Hypothalamus (tissue), 51 donors: ENCODE results near the gene LRP1-AS.

Experiments used
- DNase-seq, 51 donors: peaks; one replicate each; lab custom pipeline; 2025; lab: John Stamatoyannopoulos, UW

The LRP1-AS gene

DNA sequence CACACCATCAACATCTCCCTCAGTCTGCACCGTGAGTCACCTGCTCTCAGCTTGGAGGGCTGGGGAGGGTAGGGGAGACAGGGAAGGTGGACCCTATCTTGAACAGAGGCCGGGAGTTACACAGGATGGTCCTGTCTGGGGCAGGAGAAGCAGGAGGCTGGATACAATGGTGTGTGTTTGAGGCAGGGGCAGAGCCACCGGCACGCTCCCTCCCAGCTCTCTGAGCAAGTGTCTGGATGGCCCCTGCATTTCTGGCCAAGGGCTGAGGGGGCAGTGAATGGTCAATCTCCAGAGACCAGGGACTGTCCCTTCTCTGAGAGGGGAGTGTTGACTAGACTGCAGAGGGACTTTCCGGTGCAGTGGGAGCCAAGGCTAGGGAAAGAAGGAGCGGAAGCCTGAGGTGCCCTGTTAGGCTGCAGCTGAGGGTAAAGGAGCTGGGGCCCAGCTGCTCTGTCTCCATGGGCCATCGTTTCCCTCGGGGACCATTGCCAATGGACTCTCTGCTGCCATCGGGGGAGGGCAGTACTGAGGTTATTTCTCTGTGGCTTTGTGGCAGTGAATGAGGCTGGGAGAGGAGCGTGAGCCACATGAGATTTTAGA, 1.9 kb downstream of the LRP1-AS start:
- DNase-seq, result peak in 31 of 51 donors; percentile 15 to 78 (median 42)

DNA sequence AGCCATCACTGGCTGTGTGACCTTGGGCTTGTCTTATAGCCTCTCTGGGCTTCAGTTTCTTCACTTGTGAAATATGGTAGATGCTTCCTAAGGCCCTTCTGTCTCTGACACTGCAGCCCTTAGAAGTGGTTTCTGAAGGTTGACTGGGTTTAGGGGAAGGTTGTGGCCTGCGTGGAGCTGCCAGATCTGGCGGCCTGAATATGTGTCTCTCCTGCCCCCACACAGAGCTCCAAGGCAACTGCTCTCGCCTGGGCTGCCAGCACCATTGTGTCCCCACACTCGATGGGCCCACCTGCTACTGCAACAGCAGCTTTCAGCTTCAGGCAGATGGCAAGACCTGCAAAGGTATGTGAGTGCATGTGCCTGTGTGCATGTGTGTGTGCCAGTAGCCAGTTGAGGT, 4.0 kb downstream of the LRP1-AS start:
- DNase-seq, result no peak

DNA sequence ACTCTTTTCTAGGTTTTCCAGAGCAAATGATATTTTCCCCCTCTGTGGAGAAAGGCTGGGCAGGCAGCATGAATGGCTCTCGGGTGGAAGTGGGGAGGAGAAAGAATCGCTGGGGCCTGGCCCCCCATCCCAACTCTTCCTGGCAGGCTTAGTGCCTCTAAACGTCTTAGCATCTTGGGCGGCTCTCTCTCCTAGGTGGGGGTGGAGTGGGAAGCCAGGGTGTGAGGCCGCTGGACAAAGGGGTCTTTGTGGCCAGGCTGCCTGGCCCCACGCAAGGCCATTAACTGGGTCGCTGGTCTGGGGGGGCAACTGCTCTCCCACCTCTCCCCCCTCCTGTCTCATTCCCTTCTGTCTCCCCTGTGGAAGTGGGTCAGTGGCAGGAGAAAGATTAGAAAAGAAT, 4.7 kb downstream of the LRP1-AS start:
- DNase-seq, result peak in 24 of 51 donors; percentile 18 to 83 (median 52)

DNA sequence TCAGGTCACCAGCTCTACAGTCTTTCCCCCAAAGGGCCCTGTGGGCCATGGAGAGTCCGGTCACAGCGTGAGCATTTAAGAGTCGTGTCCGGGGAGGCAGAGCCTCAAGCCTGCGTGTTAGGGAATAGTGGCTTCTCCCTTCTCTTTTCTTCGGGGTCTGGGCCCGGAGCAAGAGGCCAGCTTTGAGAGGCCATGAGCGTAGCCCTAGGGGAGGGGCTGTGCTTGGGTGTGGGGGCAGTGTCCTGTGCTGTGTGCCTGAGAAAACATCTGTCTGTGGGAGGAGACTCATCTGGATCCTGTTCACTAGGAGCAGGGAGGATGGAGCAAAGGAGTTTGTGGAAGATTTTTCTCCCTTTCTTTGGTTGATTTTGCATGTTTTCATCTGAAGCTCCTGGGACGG, 5.3 kb downstream of the LRP1-AS start:
- DNase-seq, result no peak

DNA sequence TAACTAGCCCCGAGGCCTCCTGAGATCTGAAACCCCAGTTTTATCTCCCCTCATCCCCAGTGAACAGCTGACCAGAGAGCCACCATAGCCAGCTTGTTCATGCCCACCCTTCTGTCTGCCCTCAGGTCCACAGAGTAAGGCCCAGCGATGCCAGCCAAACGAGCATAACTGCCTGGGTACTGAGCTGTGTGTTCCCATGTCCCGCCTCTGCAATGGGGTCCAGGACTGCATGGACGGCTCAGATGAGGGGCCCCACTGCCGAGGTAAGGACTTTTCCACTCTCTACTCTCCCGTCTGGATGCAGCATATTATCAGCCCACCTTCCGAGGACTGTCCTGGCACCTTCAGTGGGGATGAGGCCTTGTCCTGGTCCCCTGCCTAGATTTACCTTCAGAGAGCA, 6.2 kb downstream of the LRP1-AS start:
- no peak for DNase-seq

DNA sequence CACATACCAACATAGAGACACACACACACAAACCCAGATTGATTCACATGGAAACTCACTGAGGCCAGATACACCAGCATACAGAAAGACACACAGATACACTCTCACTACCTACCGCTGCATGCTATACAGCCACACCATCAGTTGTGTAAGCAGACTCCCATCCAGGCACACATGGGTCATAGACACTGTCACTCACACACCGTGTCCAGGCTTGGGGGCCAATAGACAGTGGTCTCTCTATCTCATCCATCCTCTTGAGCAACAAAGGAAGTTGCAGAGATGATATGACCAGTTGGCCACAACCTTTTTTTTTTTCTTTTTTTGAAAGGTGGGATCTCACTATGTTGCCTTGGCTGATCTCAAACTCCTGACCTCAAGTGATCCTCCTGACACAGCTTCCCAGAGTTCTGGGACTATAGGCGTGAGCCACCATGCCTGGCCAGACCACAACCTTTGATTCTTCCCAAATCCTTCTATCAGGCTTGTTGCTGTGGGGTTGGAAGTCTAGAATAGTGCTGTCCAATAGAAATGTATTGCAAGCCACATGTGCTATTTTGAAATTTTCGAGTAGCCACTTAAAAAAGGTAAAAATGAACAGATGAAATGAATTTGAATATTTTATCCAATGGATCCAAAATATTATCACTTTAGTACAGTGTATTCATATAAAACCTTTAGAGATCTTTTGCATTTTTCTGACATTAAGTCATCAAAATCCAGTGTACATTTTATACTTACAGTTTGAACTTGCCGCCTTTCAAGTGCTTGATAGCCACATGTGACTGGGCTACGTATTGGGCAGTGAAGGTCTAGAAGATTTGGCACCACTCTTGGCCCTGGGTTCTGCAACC, 7.4 kb downstream of the LRP1-AS start:
- no peak for DNase-seq

DNA sequence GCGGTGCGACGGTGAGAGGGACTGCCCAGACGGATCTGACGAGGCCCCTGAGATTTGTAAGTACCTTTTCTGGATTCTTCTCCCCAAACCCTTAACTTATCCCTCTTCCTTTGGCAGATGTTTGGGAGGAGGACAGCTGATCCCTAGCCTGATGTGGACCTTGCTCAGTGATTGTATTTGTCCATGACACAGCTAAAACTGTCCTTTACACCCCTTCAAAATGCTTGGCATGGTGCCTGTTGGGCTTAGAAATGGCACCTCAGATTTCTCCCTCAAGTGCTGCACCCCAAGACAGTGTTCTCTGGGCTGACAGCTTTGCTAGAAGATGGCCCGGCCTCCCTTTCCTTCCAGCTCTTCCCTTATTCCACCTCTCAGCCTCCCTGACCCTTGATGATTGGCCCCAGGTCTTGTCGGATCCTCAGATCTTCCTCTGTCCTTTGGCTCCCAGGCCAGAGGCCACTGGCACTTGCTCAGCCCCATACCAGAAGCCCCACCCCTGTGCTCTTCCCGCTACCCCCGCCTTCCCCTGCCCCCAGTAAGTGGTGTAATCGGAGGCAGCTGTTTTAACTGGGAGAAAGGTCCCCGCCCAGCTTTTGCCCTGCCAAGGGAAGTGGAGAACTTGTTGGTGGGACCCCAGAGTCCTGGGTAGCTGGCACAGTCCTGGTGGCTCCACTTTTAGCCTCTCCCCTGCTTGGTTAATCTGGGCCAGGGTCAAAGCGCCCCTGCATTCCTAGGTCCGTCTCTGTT, 8.7 kb downstream of the LRP1-AS start:
- peak in 4 of 51 donors; percentile 20 to 40 (median 32) for DNase-seq

DNA sequence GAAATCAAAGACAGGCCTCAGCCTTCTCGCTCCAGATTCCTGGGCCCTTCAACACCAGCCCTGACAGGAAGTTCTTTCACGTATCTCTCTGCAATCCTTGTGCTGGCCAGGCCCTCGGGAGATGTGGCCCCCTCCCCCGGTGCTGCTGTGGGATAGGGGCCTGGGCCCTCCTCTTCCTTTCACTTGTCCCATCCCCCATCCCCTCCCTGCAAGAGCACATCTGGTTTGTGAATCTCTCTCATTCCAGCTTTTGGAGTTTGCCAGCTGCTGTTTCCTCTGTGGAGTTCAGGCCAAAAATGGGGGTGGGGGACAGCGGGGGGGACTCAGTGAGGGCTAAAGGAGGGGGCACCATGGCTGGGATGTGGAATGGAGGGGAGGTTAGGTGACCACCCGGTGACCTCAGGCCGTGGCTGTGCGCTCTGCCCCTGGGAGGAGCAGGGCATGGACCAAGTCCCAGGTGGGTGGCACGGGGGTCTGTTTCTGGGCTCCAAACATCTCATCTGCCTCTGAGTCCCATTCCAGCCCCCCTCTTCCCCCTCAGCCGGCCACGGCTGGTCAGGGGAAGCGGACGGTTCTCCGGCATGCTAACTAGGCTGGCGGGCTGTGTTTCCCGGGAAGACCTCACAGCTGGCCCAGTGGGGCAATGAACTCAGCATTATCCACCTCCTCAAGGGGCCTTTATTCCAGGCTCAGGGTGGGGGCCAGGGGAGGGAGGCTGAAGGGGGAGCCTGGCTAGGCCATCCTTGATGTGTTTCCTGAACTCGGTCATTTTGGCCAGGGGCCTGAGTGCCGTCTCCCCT, 11.7 kb downstream of the LRP1-AS start:
- peak in 47 of 51 donors; percentile 36 to 92 (median 75) for DNase-seq

DNA sequence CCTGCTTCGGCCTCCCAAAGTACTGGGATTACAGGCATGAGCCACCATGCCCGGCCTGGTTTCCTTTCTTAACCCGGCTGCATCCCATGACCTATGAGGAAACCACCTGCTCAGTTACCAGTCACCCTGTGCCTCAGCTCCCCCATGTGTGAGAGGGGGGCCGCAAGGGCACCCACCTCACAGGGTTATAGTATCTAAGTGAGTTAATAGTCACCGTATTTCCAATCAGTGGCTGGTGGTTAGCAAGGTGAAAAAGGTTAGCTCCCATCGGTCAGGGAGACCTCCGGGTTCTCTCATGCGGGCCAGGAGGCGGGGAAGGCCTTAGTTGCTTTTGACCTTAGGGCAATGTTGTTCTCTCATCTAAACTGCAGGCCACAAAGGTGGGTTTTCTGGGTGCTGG, 12.5 kb downstream of the LRP1-AS start:
- DNase-seq, result no peak

DNA sequence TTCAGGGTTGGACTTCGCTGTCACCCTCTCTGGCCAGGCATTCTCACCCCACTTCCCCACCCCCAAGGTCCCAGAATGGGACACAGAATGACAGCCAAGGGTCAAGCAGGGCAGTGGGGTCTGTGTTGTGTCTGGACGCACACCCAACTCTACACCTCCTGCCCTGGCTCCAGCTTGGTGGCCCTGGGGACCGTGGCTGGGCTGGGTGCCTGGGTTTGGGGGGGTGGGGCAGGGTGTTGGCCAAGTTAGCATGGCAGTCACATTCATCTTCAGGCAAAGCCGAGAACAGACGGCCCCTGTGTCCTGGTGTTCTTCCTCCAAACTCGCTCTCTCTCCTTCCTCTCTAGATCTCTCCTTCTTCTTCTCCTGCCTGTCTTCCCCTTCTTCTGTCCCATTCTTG, 13.5 kb downstream of the LRP1-AS start:
- DNase-seq, result peak in 34 of 51 donors; percentile 20 to 69 (median 43)

DNA sequence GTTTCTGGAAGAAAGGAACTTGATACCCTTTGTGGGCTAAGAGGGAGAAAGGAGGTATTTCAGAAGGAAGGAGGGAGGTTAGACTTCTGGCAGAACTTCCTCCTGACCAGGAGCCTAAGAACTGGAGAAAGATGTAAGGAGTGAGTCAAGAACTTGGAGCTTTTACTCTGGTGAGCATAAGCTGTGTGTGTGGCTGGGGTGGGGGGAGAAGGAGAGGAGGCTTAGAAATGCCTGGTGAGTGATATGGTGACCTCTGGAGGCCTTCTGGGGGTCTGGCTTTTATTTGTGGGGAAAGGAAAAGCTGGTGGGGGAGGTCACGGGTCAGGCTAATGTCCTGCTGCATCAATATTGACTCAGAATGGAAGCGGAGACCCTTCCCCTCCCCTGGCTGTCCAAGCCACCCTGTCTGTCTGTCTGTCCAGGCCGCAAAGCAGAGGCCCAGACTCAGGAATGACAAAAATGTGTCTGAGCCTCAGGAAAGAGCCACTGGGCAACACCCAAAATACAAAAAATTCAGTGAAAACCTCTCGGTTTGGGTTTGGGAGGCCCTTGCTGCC, 14.3 kb downstream of the LRP1-AS start:
- DNase-seq, result no peak

DNA sequence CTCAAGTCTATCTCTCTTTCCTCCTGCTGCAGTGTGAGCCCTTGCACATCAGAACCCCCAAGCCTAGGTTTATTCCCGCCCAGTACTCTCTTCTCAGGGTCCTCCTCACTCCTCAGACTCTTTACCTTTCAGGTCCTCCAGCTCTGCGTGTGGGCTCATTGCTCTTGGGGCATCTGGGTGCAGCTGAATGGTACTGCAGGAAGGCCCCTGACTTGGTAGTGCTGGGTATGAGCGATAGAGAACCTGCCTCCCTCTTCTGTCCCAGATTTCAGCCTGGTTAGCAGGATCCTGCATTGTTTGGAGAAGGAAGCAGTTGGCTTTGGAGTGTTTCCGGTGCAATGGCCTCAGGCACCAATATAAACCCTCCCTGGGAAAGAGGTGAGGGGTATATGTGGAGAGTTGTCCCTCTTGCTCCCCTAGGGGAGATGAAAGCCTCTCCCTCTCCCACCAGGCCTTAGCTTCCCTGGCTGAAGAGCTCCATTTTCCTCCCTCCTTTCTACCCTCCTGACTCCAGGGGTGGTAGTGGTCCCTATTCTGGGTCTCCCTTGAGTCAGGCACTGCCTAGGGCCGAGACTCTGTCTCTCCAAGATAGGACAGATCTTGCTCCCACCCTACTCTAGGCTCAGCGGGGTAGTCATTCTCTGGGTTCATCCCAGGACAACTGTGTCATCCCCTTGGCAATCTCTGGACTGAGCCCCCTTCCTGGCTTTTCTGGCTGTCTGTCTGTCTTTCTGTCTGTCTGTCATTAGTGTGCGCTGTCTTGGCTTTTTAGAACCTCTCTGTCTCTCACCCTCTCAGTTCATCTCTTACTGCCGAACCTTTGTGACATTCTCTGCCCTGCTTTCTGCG, 15.3 kb downstream of the LRP1-AS start:
- no peak for DNase-seq

DNA sequence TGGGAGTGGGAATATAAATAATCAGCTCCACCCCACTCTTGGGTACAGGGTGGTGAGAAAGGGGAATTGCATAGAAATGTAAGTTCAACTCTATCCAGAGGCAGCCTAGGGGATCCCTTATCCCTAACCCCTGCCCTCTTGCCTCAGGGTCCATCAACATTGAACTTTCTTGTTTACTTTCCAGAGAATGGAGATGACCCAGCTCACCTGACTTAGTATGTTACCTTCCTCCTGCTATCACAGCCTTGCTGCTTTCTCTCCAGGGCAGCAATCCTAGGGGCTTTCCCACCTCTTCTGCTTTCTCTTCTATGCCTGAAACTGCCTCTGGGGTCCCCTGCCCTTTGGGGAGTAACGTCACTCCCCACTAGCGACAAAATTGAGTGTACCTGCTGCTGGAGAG, 16.5 kb downstream of the LRP1-AS start:
- DNase-seq, result no peak

DNA sequence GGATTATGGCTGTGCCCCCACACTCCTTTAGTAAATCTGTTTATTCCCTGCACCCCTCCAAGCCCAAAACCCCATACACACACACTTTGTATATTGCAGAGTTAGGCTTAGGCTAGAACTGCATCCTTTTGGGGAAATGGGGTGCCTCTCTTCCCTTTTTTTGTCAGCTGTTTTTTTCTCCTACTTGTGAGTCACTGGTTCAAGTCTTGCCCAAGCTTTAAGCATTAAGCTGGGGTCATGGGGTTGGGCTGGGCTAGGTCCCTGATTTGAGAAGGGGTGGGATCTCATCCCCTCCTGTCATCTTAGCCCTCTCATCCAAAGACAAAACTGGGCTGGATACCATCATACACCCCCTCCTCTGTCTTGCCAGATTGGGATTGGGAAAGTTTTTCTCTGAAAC, 17.5 kb downstream of the LRP1-AS start:
- no peak for DNase-seq

DNA sequence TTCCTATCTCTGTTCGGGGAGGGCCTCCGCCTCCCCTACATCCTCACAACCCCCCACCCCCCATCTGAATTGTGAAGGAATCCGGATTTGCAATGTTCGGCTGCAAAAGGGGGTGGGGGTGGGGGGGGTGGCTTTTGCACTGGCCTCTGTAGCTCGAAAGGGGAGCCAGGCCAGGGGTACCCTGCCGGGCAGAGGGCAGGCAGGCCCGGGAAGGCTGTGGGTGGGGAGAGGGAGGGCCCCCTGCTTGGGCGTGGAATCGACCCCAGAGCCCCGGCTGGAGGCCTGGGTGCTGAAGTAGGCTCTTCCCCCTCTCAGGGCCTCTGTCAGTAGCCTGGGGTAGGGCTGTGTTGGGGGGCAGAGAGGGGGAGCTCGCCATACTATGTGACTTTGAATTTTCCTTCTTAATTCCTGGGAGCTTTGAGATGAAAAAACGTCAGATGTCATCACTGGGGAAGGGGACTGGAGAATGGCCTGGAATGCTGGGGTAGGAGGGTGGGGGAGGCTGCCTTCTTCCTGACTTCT, 18.0 kb downstream of the LRP1-AS start:
- peak in 3 of 51 donors; percentile 19 to 53 (median 40) for DNase-seq

DNA sequence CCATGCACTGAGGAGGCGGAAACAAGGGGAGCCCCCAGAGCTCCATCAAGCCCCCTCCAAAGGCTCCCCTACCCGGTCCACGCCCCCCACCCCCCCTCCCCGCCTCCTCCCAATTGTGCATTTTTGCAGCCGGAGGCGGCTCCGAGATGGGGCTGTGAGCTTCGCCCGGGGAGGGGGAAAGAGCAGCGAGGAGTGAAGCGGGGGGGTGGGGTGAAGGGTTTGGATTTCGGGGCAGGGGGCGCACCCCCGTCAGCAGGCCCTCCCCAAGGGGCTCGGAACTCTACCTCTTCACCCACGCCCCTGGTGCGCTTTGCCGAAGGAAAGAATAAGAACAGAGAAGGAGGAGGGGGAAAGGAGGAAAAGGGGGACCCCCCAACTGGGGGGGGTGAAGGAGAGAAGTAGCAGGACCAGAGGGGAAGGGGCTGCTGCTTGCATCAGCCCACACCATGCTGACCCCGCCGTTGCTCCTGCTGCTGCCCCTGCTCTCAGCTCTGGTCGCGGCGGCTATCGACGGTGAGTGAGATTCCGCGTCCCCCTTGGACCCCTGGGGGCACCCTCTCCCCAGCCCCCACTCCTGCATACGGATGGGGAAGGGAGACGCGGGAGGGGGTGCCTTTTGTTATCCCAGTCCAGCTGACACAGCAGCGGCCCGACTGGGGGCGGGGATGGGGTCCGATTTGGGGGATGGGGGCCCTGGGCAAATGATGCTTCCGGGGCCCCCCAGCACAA, 18.7 kb downstream of the LRP1-AS start:
- DNase-seq, result peak in 3 of 51 donors; percentile 18 to 40 (median 34)

DNA sequence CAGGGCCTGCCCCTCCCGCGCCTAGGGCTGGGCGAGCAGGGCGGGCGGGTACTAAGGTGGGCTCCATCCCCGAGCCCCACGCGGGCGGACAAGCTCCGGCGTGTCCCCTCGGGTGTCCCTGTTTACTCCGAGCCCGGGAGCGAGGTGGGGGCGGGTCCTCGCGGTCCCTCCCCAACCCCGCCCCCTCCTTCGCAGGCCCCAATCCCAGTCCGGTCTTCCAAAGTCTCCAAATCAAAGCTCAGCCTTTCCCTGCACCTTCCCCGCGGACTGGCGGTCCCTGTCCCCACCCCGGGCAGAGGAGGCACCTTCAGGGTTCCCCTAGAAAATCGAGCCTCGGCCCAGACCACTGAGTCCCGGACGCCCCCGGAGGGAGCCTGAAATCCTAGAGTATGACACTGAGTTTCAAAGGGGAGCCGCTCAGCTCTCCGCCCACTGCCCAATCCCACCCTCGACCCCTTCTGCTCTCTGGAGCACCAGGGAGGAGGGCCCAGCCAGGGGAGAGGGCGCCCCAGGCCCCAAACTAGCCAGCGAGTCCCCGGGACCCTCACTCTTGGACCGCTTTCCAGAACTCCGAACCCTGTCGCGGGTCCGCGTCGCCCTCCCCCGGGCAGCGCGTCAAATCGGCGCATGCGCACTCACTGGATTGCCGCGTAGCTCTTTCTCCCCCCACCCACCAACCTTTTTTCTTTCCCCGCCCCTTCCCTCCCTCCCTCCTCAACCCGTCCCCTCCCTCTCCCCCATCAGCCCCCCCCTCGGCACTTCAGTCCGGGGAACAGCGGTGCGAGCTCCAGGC, 19.5 kb downstream of the LRP1-AS start, which contains the start of gene LRP1:
TSS of gene LRP1 (plus strand) at position 758 of the 793 bp plus-strand sequence. CDS start 482 bp downstream, outside the sequence.
- DNase-seq, result peak in 50 of 51 donors; percentile 39 to 92 (median 76)
